GM19463 (cell line): ENCODE results near the gene AXL.
"Not testable (repeated sequence)": the region's sequence is repeated elsewhere in the genome, so short reads cannot be mapped to it uniquely, and the experiment has no call there.

Experiments
- ATAC-seq: cut with Tn5 transposase; IDR thresholded peaks from one replicate; pipeline ENCODE4 v1.9.1; 2021; ENCODE audit warnings: mild to moderate bottlenecking, moderate library complexity; ENCODE audit not compliant: unreplicated experiment

AXL gene

DNA sequence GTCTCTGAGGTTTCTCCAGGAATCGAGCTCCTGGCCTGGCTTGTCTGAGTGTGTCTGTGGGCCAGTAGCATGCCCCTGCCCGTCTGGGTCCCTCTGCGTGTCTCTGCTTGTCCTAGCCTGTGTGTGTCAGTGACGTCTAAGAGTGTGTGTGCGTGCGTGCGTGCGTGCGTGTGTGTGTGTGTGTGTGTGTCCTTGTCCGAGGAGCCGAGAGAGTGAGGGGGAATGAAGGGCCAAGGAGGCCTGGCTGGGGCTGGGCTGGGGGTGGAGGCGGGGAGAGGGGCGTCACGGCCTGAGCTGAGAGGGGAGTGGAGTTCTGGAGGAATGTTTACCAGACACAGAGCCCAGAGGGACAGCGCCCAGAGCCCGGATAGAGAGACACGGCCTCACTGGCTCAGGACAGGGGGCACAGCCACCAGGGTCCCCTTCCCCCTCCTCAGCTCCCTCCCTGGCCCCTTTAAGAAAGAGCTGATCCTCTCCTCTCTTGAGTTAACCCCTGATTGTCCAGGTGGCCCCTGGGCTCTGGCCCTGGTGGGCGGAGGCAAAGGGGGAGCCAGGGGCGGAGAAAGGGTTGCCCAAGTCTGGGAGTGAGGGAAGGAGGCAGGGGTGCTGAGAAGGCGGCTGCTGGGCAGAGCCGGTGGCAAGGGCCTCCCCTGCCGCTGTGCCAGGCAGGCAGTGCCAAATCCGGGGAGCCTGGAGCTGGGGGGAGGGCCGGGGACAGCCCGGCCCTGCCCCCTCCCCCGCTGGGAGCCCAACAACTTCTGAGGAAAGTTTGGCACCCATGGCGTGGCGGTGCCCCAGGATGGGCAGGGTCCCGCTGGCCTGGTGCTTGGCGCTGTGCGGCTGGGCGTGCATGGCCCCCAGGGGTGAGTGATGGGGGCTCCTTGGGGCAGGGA lies at the start of gene AXL:
AXL (plus strand) TSS at position 609 of the 893 bp plus-strand sequence; CDS start at position 779, 170 bp downstream.
- no peak for ATAC-seq

- no peak for ATAC-seq
Observed at GRCh38 chr19:41172297-41173164, 46.5 kb upstream of the AXL start.

DNA sequence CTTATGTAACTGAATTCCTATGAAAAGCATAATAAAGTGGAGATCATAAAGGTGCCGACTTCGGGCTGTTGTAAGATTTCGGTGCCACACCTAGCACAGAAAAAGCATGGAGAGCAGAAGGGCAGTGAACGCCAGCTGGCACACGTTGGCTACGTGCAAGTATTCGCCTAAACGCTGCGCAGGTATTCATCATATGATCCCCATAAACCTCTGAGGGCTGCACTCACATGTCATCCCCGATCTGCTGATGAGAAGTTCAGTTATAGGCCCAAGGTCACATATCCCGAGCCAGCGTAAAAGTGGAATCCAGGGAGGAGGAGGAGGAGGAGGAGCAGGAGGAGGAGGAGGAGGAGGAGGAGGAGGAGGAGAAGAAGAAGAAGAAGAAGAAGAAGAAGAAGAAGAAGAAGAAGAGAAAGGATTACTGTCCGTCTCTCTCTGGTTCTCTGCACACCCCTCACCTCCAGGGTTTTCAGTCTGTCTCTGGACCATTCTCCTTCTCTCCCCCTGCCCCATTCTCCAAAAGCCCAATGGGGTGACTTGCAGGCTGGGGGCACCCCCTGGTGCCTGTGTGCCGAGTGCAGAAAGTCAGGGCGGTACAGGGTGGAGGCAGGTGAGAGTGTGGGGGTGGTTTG lies 44.6 kb upstream of the AXL start:
- no peak for ATAC-seq

- no peak for ATAC-seq
Observed at GRCh38 chr19:41175801-41176777, 42.9 kb upstream of the AXL start.

DNA sequence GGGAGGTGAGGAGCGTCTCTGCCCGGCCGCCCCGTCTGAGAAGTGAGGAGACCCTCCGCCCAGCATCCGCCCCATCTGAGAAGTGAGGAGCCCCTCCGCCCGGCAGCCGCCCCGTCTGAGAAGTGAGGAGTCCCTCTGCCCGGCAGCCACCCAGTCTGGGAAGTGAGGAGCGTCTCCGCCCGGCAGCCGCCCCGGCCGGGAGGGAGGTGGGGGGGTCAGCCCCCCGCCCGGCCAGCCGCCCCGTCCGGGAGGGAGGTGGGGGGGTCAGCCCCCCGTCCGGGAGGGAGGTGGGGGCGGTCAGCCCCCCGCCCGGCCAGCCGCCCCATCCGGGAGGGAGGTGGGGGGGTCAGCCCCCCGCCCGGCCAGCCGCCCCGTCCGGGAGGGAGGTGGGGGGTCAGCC lies 38.9 kb upstream of the AXL start:
- not testable (repeated sequence) for ATAC-seq

- ATAC-seq: no peak
Observed at GRCh38 chr19:41186971-41187883, 31.8 kb upstream of the AXL start.

GRCh38 chr19:41187884-41188279 lies 31.1 kb upstream of the AXL start:
- no peak for ATAC-seq

DNA sequence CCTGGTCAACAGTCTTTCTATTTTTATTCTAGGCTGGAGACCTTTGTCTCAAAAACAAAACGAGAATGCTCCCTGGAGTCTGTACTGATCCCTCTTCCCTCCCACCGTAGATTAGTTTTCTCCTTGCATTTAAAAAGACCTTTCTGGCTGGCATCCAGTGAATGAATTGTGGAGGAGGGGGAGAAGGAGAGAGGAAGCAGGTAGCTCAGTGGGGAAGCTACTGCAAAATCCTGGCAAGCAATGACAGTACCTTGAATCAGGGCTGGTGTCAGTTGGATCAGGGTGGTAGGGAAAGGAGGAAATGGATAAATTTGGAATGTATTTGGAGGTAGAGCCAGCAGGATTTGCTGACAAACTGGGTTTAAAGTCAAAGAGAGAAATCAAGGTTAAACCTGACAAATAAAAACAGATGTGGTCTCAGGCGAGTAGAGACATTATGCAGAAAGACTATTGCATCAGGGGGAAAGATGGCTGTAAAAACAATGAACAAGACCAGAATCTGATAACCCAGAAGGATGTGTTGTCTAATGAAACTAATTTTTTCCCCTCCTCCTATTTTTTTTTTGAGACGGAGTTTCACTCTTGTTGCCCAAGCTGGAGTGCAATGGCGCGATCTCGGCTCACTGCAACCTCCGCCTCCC lies 29.5 kb upstream of the AXL start:
- no peak for ATAC-seq

- ATAC-seq: no peak
Observed at GRCh38 chr19:41192574-41193429, 26.2 kb upstream of the AXL start, which contains the start of gene CYP2S1. Gene CYP2S1 (plus strand): TSS chr19:41193219. CDS start chr19:41193265, 46 bp downstream.

GRCh38 chr19:41193430-41194156 lies 25.4 kb upstream of the AXL start:
- ATAC-seq: no peak

DNA sequence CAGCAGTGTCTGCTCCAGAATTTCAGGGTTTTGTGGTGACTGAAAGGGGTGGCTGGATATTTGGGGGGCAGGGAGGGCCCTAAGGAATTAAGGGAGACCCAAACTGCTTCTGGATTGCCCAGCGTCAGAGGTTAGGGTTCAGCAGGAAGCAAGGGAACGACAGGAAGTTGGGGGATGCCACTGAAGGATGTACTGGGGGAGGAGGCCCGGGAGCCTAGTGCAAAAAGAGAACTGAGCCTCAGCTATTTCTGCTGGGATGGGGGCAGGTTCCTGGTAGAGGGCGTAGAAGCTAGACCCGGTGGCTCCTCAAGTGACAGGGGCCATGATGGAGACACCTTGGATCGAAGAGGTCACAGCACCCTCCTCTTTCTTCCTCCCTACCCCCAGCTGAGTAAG lies 24.9 kb upstream of the AXL start:
- no peak for ATAC-seq

DNA sequence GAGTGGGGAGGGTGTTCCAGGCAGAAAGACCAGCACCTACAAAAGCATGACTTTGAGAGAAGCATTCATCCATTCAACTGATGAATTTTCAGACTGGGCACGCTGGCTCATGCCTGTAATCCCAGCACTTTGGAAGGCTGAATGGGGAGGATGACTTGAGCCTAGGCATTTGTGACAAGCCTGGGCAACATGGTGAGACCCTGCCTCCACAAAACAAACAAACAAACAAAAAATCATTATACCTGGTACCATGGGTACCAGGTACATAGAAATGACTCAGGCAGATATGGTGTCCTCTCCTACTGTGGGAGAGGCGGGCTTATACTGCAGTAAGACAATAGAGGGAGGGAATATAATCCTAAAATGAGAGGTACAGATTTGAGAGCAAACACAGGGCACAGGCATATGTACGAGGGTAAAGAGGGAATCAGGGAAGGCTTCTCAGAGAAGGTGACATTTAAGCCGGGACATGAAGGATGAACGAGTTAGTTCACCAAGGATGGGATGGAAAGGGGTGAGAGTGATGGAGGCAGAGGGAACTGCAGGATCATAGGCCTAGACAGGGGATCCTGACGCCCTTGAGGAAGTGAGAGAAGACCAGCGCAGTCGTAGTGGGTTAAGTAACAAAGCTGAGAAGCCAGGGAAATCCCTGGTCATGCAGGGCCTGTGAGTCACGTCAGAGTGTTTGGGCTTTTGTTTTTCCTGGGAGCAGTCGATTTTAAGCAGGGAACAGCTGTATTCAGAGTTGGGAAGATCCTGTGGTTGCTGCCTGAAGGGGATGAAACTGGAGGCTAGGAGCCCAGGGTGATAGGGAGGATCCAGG lies 23.1 kb upstream of the AXL start:
- ATAC-seq: no peak

DNA sequence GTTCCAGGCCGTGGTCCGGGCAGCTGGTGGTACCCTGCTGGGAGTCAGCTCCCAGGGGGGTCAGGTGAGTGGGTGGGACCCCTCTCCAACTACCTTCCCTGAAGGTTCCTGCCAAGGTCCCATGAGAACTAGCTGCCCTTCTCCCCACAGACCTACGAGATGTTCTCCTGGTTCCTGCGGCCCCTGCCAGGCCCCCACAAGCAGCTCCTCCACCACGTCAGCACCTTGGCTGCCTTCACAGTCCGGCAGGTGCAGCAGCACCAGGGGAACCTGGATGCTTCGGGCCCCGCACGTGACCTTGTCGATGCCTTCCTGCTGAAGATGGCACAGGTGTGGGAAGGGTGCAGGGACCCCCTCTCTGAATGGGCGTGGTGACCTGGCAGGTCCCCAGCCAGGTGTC lies 20.5 kb upstream of the AXL start:
- no peak for ATAC-seq

- no peak for ATAC-seq
Observed at GRCh38 chr19:41203371-41203770, 15.7 kb upstream of the AXL start.

DNA sequence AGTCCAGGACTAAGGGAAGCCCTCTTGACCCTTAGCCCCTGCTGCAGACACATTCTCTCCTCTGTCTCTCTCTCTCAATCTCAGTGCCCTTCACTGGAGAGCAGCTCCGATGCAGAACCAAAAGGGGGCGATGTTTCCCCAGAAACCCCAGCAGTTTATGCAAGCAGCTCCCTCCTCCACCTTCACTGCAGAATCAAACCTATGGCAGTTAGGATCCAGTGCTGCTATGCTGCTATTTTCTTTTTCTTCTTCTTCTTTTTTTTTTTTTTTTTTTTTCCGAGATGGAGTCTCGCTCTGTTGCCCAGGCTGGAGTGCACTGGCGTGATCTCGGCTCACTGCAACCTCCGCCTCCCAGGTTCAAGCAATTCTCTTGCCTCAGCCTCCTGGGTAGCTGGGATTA lies 14.7 kb upstream of the AXL start:
- ATAC-seq: not testable (repeated sequence)

DNA sequence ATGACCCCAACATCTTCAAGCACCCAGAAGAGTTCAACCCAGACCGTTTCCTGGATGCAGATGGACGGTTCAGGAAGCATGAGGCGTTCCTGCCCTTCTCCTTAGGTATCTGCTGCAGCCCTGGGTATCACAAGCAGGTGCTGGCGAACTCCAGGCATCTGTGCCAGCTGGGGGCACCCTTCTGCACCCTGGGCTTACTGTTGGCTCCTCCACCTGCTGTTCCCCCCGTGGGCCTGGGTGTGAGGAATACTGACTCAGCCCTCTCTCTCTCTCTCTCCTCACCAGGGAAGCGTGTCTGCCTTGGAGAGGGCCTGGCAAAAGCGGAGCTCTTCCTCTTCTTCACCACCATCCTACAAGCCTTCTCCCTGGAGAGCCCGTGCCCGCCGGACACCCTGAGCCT lies 13.0 kb upstream of the AXL start:
- no peak for ATAC-seq
